PC-3 (cell line): ENCODE measurements around the gene STMP1. TPM values are rescaled to one million over a fixed set of nuclear protein-coding genes. Genes with fewer than 3 reads are reported as not detected.

ENCODE experiments used
- ATAC-seq: fragments of 200-7000 bp; cut with Tn5 transposase; 2 replicates; pipeline ENCODE4 v1.9.1; 2020; ENCODE audit warnings: mild to moderate bottlenecking, moderate library complexity
- BruUV-seq: library from RNA; stranded (reverse); fragments of 400-500 nt; replicated peaks from 2 replicates; lab custom pipeline; 2021; lab: Mats Ljungman, UMichigan
- CTCF ChIA-PET: fragments of 300-600 bp; sonication (Branson Sonifier 250); formaldehyde crosslinking; loops from one replicate; lab custom pipeline; 2022; ENCODE audit warnings: antibody characterized with exemption; lab: Charles Lee
- POLR2A ChIA-PET: fragments of 300-600 bp; sonication (Branson Sonifier 250); formaldehyde crosslinking; loops from one replicate; lab custom pipeline; 2022; ENCODE audit warnings: antibody characterized with exemption; ENCODE audit not compliant: unreplicated experiment; lab: Charles Lee
- DNase-seq: peaks from one replicate; pipeline ENCODE4 v3.0.0-alpha.2; 2015
- H2AFZ ChIP-seq: fragments of 300-600 bp; sonication (generic); 2 replicates; pipeline ENCODE4 v1.6.0; 2016; ENCODE audit warnings: antibody characterized with exemption, low read length
- H3F3A ChIP-seq: fragments of 300-600 bp; sonication (generic); one replicate; pipeline ENCODE4 v1.6.0; 2017; ENCODE audit warnings: antibody characterized with exemption, low read length, control low read depth, mild to moderate bottlenecking; ENCODE audit not compliant: unreplicated experiment
- H3K27ac ChIP-seq: fragments of 300-600 bp; sonication (generic); 2 replicates; pipeline ENCODE4 v1.5.1; 2016; ENCODE audit warnings: mild to moderate bottlenecking, low read length
- H3K27me3 ChIP-seq: fragments of 300-600 bp; sonication (generic); 2 replicates; pipeline ENCODE4 v1.6.1; 2016; ENCODE audit warnings: low read length, mixed read lengths
- H3K36me3 ChIP-seq: fragments of 300-600 bp; sonication (generic); 2 replicates; pipeline ENCODE4 v1.6.1; 2016; ENCODE audit warnings: low read depth, mixed run types, low read length, mixed read lengths
- H3K4me1 ChIP-seq: fragments of 300-600 bp; sonication (generic); 2 replicates; pipeline ENCODE4 v1.5.1; 2016; ENCODE audit warnings: low read length; ENCODE audit not compliant: insufficient read depth
- H3K4me2 ChIP-seq: fragments of 300-600 bp; sonication (generic); 2 replicates; pipeline ENCODE4 v1.6.0; 2016; ENCODE audit warnings: low read length
- H3K4me3 ChIP-seq: fragments of 300-600 bp; sonication (generic); 2 replicates; pipeline ENCODE4 v1.5.1; 2016; ENCODE audit warnings: mild to moderate bottlenecking, low read length, mixed read lengths
- H3K79me2 ChIP-seq: fragments of 300-600 bp; sonication (generic); 2 replicates; pipeline ENCODE4 v1.6.1; 2017; ENCODE audit warnings: low read length, mixed read lengths
- H3K9ac ChIP-seq: fragments of 300-600 bp; sonication (generic); 2 replicates; pipeline ENCODE4 v1.6.0; 2016; ENCODE audit warnings: mild to moderate bottlenecking, low read length
- H3K9me2 ChIP-seq: fragments of 300-600 bp; sonication (generic); replicated peaks from 2 replicates; pipeline ENCODE4 v1.6.1; 2016; ENCODE audit warnings: mixed run types, low read length, mixed read lengths
- H3K9me3 ChIP-seq: fragments of 300-600 bp; sonication (generic); 2 replicates; pipeline ENCODE4 v1.6.1; 2016; ENCODE audit warnings: low read length, mixed read lengths
- H4K20me1 ChIP-seq: fragments of 300-600 bp; sonication (generic); 2 replicates; pipeline ENCODE4 v1.6.1; 2016; ENCODE audit warnings: low read length, mixed read lengths
- EZH2 ChIP-seq: fragments of 300-600 bp; sonication (generic); IDR thresholded peaks from one replicate; pipeline ENCODE4 v1.6.1; 2017; ENCODE audit warnings: antibody characterized with exemption, mild to moderate bottlenecking, low read length; ENCODE audit not compliant: unreplicated experiment
- EZH2phosphoT487 ChIP-seq: fragments of 300-600 bp; sonication (generic); IDR thresholded peaks from 2 replicates; pipeline ENCODE4 v1.6.1; 2018; ENCODE audit warnings: mild to moderate bottlenecking, antibody characterized with exemption, low read length, borderline replicate concordance
- intact Hi-C: fragments of 100-400 bp; cut with micrococcal nuclease; formaldehyde crosslinking; loops from 2 replicates; pipeline ENCODE4 v1.9.0; 2023
- total RNA-seq: library from RNA; depleted of rRNA; stranded (reverse); fragments of >200 nt; gene quantifications from 2 replicates; pipeline ENCODE4 v1.2.3, GENCODE V29; 2014
- TF ChIP-seq, protein P1 (sequence below): fragments of 300-600 bp; sonication (generic); conservative IDR thresholded peaks from 2 replicates; pipeline ENCODE4 v1.5.1; 2017; ENCODE audit warnings: antibody characterized with exemption, low read depth, mild to moderate bottlenecking, low read length

STMP1 gene
- total RNA-seq, 1 experiment from 2014 or later, result 8.8 TPM

- H3K36me3 ChIP-seq, result no peaks in the 10 kb centered on the region
- no peak overlapping the region for H3K4me2 ChIP-seq
- no TSS peak for BruUV-seq
- DNase-seq (no peak), ATAC-seq (no peak)
- no peaks in the 10 kb centered on the region for H3F3A ChIP-seq
- peaks cover 30% of the 10 kb centered on the region for H3K4me1 ChIP-seq
- H2AFZ ChIP-seq, result no peak overlapping the region
- no peak overlapping the region for H3K9ac ChIP-seq
- TF ChIP-seq, protein P1, sequence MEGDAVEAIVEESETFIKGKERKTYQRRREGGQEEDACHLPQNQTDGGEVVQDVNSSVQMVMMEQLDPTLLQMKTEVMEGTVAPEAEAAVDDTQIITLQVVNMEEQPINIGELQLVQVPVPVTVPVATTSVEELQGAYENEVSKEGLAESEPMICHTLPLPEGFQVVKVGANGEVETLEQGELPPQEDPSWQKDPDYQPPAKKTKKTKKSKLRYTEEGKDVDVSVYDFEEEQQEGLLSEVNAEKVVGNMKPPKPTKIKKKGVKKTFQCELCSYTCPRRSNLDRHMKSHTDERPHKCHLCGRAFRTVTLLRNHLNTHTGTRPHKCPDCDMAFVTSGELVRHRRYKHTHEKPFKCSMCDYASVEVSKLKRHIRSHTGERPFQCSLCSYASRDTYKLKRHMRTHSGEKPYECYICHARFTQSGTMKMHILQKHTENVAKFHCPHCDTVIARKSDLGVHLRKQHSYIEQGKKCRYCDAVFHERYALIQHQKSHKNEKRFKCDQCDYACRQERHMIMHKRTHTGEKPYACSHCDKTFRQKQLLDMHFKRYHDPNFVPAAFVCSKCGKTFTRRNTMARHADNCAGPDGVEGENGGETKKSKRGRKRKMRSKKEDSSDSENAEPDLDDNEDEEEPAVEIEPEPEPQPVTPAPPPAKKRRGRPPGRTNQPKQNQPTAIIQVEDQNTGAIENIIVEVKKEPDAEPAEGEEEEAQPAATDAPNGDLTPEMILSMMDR, result no peak
- no peak for TF ChIP-seq EZH2
- H3K9me2 ChIP-seq, result no peaks in the 10 kb centered on the region
- CTCF ChIA-PET, result interaction anchor here (0.6 kb wide), 1 partner anchor 8 kb away, joined by 3 read pairs; no protein-coding TSS in a partner anchor
- POLR2A ChIA-PET, result no interaction called here
- H3K4me3 ChIP-seq, result no peak overlapping the region
- no peak overlapping the region for H3K27ac ChIP-seq
- no peaks in the 10 kb centered on the region for H3K27me3 ChIP-seq
- H4K20me1 ChIP-seq, result no peaks in the 10 kb centered on the region
- no peaks in the 10 kb centered on the region for H3K9me3 ChIP-seq
- H3K79me2 ChIP-seq, result no peaks in the 10 kb centered on the region
- intact Hi-C loops, result loop anchor here (10.0 kb wide), 1 partner anchor 56 kb away; no protein-coding TSS in a partner anchor
These were observed 56.6 kb downstream of the STMP1 start for GRCh38 chr7:135718794-135719437.

DNA sequence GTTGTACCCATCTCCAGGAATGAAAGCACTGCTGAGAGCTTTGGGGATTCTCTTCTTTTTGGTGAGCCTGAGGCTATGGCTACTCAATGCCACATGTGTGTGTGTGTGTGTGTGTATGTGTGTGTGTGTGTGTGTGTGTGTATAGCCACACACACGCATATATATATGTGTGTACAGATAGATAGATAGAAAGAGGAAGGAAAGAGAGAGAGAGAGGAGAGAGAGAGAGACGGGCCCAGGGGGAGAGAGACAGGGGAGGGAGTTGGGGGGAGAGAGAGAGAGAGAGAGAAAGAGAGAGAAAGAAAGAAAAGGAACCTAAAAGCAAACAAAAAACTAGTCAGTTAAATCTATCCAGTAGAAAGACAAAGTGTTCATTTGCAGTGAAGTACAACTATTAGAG is 57.4 kb downstream of the STMP1 start:
- Histone ChIP-seq H3K27me3 (no peaks in the 10 kb centered on the region), H3F3A (no peaks in the 10 kb centered on the region), H3K27ac (no peak overlapping the region), H3K4me2 (no peak overlapping the region), H4K20me1 (no peaks in the 10 kb centered on the region), H2AFZ (no peak overlapping the region), H3K9me2 (no peaks in the 10 kb centered on the region), H3K9ac (no peak overlapping the region), H3K4me1 (peaks cover 22% of the 10 kb centered on the region), H3K4me3 (no peak overlapping the region), H3K9me3 (no peaks in the 10 kb centered on the region), H3K36me3 (no peaks in the 10 kb centered on the region), H3K79me2 (no peaks in the 10 kb centered on the region)
- ChIA-PET CTCF (no interaction called here), POLR2A (no interaction called here)
- no TSS peak for BruUV-seq
- no peak for ATAC-seq
- TF ChIP-seq EZH2phosphoT487, result no peak
- TF ChIP-seq, protein P1, result no peak
- TF ChIP-seq EZH2, result no peak
- no peak for DNase-seq
- intact Hi-C loops, result loop anchor here (10.0 kb wide), 1 partner anchor 55 kb away; no protein-coding TSS in a partner anchor

DNA sequence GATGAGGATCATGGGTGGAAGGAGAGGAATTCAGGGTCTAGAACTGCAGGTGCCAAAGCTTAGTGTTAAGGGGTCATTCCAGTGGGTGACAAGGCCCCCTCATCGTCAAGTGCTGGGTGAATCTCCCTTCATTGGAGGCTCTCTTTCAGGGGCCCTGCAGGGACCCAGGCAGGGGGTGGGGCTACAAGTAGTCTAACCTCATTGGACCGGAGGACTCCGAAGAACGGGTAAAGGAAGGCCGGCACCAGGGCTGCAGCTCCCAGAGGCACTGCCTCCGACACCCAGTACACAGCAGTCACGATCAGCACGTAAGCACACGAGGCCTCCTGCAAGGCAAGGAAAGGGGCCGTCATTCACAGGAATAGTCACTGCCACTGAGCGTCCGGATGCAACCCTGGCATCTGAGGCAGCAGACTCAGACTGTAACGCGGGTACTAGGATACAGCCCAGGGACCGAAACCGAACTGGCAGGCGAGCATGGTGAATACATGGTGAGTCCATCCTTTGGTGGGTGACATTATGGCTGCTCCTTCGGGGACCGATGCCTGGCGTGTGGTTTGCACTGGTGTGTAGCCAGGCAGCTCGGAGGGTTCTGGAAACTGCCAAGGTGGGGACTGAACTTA is 59.0 kb downstream of the STMP1 start:
- H3K9ac ChIP-seq, result no peak overlapping the region
- CTCF ChIA-PET, result no interaction called here

More for the DNA sequence above, 59.0 kb downstream of the STMP1 start:
- Histone ChIP-seq H3K4me2 (no peak overlapping the region), H3K4me3 (no peak overlapping the region), H2AFZ (no peak overlapping the region), H4K20me1 (no peaks in the 10 kb centered on the region), H3K36me3 (no peaks in the 10 kb centered on the region), H3K27ac (no peak overlapping the region), H3K9me3 (no peaks in the 10 kb centered on the region), H3K27me3 (no peaks in the 10 kb centered on the region), H3K79me2 (no peaks in the 10 kb centered on the region), H3K4me1 (peaks cover 12% of the 10 kb centered on the region; the same call in 1 of the 2 replicates), H3F3A (no peaks in the 10 kb centered on the region), H3K9me2 (no peaks in the 10 kb centered on the region)
- ATAC-seq (no peak), DNase-seq (no peak)
- intact Hi-C loops, result no loop called here
- POLR2A ChIA-PET, result no interaction called here
- TF ChIP-seq, protein P1, result no peak
- TF ChIP-seq EZH2phosphoT487, result no peak
- no peak for TF ChIP-seq EZH2
- BruUV-seq, result no TSS peak
